DND-41 (cell line): Measurements from ENCODE around the gene WBP1L.

ENCODE experiments used
- CTCF ChIP-seq: IDR thresholded peaks from 2 replicates; pipeline ENCODE4 v1.5.1; 2012; ENCODE audit warnings: borderline replicate concordance, low read length, moderate library complexity, mild to moderate bottlenecking; ENCODE audit not compliant: poor library complexity, severe bottlenecking; ENCODE audit errors: extremely low read depth
- EZH2 ChIP-seq: IDR thresholded peaks from 3 replicates; pipeline ENCODE4 v1.6.1; 2012; ENCODE audit warnings: borderline replicate concordance, low read depth, mild to moderate bottlenecking, moderate library complexity, low read length, inconsistent platforms; ENCODE audit not compliant: severe bottlenecking

DNA sequence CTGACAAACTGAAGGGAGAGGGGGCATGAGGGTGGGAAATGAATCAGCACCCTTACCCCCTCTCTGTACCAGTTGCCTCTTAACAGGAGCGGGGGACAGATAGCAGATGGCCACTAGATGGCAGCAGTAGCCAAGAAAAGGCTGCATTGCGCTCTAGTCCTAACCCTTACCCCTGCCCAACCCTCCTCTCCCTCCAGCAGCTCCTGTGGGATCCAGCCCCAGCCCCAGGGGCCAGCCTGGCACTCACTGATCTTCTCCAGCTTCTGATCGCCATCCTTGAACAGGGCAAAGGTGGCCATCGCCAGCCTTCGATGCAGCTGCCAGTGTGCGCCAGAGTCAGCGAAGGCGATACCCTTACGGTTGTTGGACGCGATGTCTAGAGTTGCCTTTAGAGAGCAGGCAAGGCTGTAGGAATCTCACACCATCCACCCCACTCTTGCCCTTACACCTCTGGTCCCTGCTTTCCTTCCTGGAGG is 91.3 kb downstream of the WBP1L start:
- TF ChIP-seq CTCF (peak; percentile 97), EZH2 (no peak)
